Adipocyte (in vitro differentiated cells): ENCODE measurements around the gene CELA2A.
"Not testable (repeated sequence)": the region's sequence is repeated elsewhere in the genome, so short reads cannot be mapped to it uniquely, and the experiment has no call there.

Experiments used
- DNase-seq: peaks from one replicate; pipeline ENCODE4 v3.0.0-alpha.2; 2015; ENCODE audit warnings: low read depth
- H3K27me3 ChIP-seq: replicated peaks from 2 replicates; pipeline ENCODE4 v1.7.0; 2013; ENCODE audit warnings: mild to moderate bottlenecking, low read length, moderate library complexity; ENCODE audit not compliant: control insufficient read depth, insufficient read depth
- H3K36me3 ChIP-seq: 2 replicates; pipeline ENCODE4 v1.7.0; 2013; ENCODE audit warnings: low read length, mild to moderate bottlenecking, moderate library complexity; ENCODE audit not compliant: control insufficient read depth, insufficient read depth, severe bottlenecking
- H3K4me1 ChIP-seq: 2 replicates; pipeline ENCODE4 v1.7.0; 2013; ENCODE audit warnings: mild to moderate bottlenecking, low read length, moderate library complexity; ENCODE audit not compliant: control insufficient read depth, insufficient read depth
- H3K4me3 ChIP-seq: 2 replicates; pipeline ENCODE4 v1.7.0; 2013; ENCODE audit warnings: mild to moderate bottlenecking, low read length, moderate library complexity
- H3K9ac ChIP-seq: 2 replicates; pipeline ENCODE4 v1.7.0; 2013; ENCODE audit warnings: mild to moderate bottlenecking, low read length, moderate library complexity
- H3K9me3 ChIP-seq: 2 replicates; pipeline ENCODE4 v1.7.0; 2013; ENCODE audit warnings: mild to moderate bottlenecking, low read length, moderate library complexity; ENCODE audit not compliant: control insufficient read depth

The CELA2A gene

DNA sequence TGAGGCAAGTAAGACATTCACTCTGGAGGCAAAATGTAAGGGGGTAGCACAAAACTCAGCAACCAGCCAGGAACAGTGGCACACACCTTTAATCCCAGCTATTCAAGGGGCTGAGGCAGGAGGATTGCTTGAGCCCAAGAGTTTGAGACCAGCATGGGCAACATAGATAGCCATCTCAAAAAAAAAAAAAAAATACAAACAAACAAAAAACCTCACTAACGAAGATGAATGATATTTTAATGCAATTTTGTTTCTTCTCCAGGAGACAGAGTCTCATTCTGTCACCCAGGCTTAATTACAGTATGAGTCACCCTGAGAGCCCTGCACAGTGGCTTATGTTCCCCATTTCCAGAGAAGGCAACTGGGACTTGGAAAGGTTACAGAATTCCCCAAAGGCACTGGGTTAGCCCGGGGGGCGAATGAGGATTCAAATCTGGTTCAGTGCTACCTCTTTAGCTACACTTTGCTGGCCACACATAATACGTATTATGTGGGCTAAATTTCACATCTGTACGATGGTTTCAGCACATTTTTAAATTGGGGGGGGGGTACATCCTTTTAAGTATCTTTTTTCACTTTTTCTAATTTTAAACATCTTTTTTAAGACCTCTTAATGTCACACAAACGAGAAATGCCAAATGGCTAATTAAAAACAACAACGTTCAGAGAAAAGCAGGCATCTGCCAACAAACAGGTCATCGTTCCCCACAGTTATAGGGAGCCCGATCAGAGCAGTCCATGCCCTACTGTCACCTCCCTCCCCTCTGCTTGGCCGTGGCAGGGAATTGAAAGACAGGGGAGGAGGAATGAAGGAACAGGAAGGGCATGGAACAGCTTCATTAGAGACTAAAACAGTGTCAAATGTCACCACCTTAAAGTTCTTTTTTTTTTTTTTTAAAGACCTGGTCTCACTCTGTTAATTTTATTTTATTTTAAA, 3.5 kb downstream of the CELA2A start:
- peak; percentile 49 for DNase-seq
- Histone ChIP-seq H3K36me3 (no peaks in the 10 kb centered on the region), H3K4me3 (no peak overlapping the region), H3K4me1 (peaks cover 21% of the 10 kb centered on the region), H3K9me3 (no peaks in the 10 kb centered on the region), H3K9ac (no peak overlapping the region), H3K27me3 (no peaks in the 10 kb centered on the region)

DNA sequence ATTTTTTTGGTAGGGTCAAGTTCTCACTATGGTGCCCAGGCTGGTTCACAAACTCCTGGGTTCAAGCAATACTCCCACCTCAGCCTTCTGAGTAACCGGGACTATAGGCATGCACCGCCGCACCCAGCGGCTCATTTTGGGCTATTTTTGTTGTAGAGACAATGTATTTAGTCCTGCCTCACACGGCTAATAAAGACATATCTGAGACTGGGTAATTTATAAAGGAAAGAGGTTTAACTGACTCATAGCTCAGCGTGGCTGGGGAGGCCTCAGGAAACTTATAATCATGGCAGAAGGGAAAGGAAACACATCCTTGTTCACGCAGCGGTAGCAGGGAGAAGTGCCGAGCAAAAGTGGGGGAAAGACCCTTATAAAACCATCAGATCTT, 4.2 kb downstream of the CELA2A start:
- Histone ChIP-seq H3K36me3 (no peaks in the 10 kb centered on the region), H3K4me3 (no peak overlapping the region), H3K9ac (no peak overlapping the region), H3K27me3 (peaks cover 3% of the 10 kb centered on the region), H3K9me3 (no peaks in the 10 kb centered on the region), H3K4me1 (peaks cover 18% of the 10 kb centered on the region)
- DNase-seq: no peak

DNA sequence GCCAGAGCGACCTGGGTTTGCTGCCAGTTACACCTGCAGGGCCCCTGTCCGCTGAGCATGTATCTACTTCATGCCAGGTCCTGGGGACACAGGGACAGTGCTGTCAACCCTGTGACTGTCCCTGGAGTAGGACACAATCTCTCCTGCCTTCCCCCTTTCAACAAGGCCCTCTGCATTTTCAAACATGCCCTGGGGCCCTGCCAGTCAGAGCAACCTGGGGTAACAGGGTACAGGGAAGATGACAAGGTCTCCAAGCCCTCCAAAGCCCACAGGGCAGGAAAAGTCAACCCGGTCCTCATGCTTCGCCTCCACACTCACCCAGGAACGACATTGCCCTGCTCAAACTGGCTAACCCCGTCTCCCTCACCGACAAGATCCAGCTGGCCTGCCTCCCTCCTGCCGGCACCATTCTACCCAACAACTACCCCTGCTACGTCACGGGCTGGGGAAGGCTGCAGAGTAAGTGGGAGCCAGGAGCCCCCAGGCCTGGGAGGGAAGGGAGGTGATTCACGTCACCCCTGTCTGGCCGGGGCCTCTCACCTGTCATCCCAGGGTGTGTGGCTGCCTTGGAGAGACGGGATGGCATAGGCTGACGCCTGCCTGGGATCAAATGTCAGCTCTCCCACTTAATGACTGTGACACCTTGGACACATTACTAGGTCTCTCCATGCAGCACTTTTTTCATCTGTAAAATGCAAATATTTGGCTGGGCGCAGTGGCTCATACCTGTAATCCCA, 6.7 kb downstream of the CELA2A start:
- H3K36me3 ChIP-seq, H3K4me3 ChIP-seq, H3K9me3 ChIP-seq, DNase-seq, H3K9ac ChIP-seq: not testable (repeated sequence)
- Histone ChIP-seq H3K27me3 (peaks cover 13% of the 10 kb centered on the region), H3K4me1 (peaks cover 15% of the 10 kb centered on the region)

DNA sequence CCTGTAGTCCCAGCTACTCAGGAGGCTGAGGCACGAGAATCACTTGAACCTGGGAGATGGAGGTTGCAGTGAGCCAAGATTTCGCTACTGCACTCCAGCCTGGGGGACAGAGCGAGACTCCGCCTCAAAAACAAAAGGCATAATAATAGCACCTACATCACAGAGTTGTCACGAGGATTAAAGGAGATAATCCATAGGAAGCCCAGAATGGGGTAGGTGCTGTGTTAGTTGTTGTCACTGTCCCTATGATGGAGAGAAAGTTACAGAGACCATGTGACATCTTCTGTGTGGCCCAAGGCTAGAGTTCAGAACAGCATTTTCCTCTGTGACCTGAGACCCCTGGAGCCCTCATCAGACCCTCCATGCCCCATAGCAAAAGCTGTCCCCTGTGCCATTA, 7.4 kb downstream of the CELA2A start:
- Histone ChIP-seq H3K4me1 (peaks cover 15% of the 10 kb centered on the region), H3K27me3 (peaks cover 13% of the 10 kb centered on the region)
- not testable (repeated sequence) for H3K4me3 ChIP-seq, H3K9me3 ChIP-seq, H3K9ac ChIP-seq, H3K36me3 ChIP-seq, DNase-seq

DNA sequence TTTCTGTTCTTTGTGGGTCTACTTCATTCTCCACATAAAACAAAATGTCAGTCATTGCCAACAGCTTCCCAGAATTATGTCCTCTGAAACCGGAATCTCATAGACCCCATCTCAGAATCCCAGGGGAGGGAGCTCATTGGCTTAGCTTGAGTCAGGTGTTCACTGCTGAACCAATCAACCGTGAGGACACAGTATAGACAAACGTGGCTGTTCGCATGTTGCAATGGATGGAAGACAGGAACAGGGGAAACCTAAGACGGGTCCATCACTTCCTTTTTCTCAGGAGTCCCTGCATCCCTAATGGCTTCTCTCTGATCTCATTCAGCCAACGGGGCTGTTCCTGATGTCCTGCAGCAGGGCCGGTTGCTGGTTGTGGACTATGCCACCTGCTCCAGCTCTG, 9.1 kb downstream of the CELA2A start:
- DNase-seq: no peak
- peaks cover 13% of the 10 kb centered on the region for H3K27me3 ChIP-seq
- H3K9me3 ChIP-seq: peaks cover 1% of the 10 kb centered on the region
- H3K9ac ChIP-seq: no peak overlapping the region
- no peaks in the 10 kb centered on the region for H3K36me3 ChIP-seq
- peaks cover 3% of the 10 kb centered on the region for H3K4me1 ChIP-seq
- no peak overlapping the region for H3K4me3 ChIP-seq

DNA sequence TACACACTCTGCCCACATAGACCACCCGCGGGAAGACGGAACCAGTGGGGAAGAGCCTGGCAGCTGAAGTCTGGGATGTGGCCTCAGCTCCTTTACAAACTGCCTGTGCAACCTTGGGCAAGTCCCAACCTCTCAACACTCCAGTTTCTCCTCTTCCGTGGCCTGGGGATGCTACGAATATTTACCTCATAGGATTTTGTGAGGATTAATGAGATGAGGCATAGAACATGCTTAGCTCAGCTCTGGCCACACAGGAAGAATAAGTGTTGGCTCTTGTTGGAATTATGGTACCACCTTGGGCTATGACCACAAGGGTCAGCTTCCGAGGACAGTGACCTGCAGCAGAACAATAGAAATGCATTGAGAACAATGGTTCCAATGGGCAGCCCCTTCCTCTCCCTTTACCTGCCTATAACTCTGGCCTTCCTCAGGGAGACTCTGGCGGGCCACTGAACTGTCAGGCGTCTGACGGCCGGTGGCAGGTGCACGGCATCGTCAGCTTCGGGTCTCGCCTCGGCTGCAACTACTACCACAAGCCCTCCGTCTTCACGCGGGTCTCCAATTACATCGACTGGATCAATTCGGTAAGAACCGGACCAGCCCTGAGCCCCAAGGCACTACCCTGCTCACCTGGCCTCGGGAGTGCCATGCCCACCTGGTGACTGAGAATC, 10.6 kb downstream of the CELA2A start:
- not testable (repeated sequence) for H3K4me1 ChIP-seq, H3K36me3 ChIP-seq, H3K9ac ChIP-seq, H3K4me3 ChIP-seq, DNase-seq, H3K9me3 ChIP-seq
- H3K27me3 ChIP-seq: peaks cover 13% of the 10 kb centered on the region

DNA sequence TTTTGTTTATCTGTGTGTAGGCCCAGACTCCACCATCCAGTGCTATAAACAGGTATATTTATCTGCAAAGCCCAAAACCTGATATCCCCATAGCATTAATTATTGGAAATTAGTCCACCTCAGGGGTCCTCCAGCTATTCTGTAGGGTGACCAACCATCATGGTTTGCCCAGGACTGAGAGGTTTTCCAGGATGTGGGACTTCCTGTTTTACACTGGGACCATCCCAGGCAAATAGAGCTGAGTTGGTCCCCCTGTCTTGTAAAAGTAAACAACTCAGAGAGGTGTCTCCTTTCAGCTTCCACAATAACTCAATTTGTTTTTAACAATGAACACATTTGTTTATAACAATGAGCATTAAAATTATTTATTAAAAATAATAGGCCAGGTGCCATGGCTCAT, 11.6 kb downstream of the CELA2A start:
- no peak overlapping the region for H3K4me3 ChIP-seq
- H3K4me1 ChIP-seq: peaks cover 3% of the 10 kb centered on the region
- no peaks in the 10 kb centered on the region for H3K36me3 ChIP-seq
- H3K9ac ChIP-seq: no peak overlapping the region
- H3K27me3 ChIP-seq: peaks cover 13% of the 10 kb centered on the region
- no peak for DNase-seq
- peaks cover 8% of the 10 kb centered on the region for H3K9me3 ChIP-seq

DNA sequence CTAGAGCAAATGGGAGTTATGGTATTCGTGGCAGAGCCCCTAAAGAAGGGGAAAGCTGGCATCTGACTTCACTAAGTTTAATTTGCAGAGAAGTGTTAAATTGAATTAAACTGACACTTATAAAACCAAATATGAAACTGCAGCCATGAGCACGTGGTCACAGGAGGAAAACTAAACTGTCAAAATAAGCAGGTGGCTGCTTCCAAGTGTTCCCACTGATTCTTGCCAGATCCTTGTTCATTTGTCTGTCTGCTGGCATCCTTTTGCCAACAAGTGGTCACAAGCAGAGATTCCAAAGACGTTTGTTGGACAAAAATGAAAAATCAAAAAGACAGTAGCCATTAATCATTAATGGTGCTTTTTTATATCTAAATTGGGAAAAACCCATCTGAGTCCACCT, 12.8 kb downstream of the CELA2A start:
- Histone ChIP-seq H3K27me3 (peaks cover 13% of the 10 kb centered on the region), H3K9ac (no peak overlapping the region), H3K9me3 (peaks cover 8% of the 10 kb centered on the region), H3K4me3 (no peak overlapping the region), H3K4me1 (peaks cover 3% of the 10 kb centered on the region), H3K36me3 (no peaks in the 10 kb centered on the region)
- no peak for DNase-seq

DNA sequence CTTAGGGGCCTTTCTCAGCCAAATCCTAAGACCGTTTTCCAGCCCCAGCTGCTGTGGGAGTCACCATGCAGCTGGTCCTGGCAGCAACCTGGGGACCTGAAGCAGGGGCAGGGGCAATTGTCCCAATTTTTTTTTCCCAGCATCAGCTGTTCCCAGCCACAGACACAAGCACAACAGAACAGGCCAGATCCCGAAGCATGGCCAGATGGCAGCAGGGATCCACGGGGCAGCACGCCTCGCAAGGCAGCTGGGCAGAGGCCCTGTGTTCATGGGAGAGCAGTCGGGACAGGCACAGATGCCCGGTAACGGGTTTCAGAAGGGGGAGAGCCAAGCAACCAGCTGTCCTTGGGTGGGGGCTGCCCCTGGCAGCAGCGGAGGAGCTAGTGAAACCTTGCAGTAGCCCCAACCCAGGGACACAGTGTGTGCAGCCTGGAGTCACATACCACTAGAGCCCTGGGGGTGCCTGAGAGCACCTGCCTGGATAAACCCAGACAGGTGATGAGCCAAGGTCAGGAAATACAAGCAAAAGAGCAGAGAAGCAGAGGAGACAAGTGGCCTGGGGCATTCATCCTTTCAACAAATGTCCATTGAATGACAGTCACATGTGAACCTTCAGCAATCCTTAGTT, 13.4 kb downstream of the CELA2A start:
- not testable (repeated sequence) for H3K9me3 ChIP-seq, H3K9ac ChIP-seq, H3K4me1 ChIP-seq, DNase-seq, H3K36me3 ChIP-seq, H3K4me3 ChIP-seq
- peaks cover 13% of the 10 kb centered on the region for H3K27me3 ChIP-seq

DNA sequence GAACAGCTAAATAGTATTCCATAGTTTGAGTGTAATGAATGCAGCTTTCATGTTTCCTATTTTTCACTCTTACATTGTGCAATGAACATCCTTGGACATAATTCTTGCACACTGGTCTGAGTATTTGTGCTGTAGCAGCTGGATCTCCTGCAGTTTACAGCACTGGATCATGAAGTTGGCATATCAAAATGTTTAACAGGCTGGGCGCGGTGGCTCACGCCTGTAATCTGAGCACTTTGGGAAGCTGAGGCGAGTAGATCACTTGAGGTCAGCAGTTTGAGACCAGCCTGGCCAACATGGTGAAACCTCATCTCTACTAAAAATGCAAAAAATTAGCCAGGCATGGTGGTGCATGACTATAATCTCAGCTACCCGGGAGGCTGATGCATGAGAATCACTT, 14.5 kb downstream of the CELA2A start:
- H3K4me3 ChIP-seq, H3K9me3 ChIP-seq, H3K9ac ChIP-seq, H3K4me1 ChIP-seq, H3K36me3 ChIP-seq, DNase-seq, H3K27me3 ChIP-seq: not testable (repeated sequence)

DNA sequence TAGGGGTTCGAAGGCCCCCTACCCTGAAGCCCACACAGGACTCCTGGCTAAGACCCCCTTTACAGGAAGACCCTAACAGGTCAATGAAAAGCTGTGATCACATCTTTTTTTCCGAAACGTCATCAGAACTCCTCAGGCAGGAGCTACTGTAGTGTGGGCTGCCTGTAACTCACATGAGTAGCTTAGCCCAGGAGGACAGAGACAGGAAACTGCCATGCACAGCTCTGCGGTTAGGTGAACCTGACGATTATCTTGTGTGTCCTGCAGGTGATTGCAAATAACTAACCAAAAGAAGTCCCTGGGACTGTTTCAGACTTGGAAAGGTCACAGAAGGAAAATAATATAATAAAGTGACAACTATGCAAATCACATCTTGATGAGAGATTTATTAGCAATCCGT, 15.2 kb downstream of the CELA2A start:
- H3K9me3 ChIP-seq, DNase-seq, H3K36me3 ChIP-seq, H3K27me3 ChIP-seq, H3K4me1 ChIP-seq, H3K4me3 ChIP-seq, H3K9ac ChIP-seq: not testable (repeated sequence)
